HepG2 (cell line): Measurements from ENCODE around the gene HPDL. TPM values are rescaled to one million over a fixed set of nuclear protein-coding genes. Genes with fewer than 3 reads are reported as not detected.

ENCODE experiments used
- ARNT2 ChIP-seq: sonication (generic); formaldehyde crosslinking; IDR thresholded peaks from 2 replicates; pipeline ENCODE4 v1.8.0; 2022; ENCODE audit warnings: mild to moderate bottlenecking, low read depth, missing genetic modification reagents, moderate library complexity
- CSRNP1 ChIP-seq: sonication (generic); formaldehyde crosslinking; IDR thresholded peaks from 2 replicates; pipeline ENCODE4 v1.8.1; 2023; ENCODE audit warnings: mild to moderate bottlenecking, missing genetic modification reagents
- GMEB1 ChIP-seq: sonication (generic); formaldehyde crosslinking; IDR thresholded peaks from 2 replicates; pipeline ENCODE4 v1.5.1; 2020; ENCODE audit warnings: missing genetic modification reagents, mild to moderate bottlenecking, borderline replicate concordance
- ISX ChIP-seq: sonication (generic); formaldehyde crosslinking; conservative IDR thresholded peaks from 2 replicates; pipeline ENCODE4 v1.5.0; 2020; ENCODE audit warnings: missing genetic modification reagents
- KAT2B ChIP-seq: fragments of 150-350 bp; IDR thresholded peaks from 2 replicates; pipeline ENCODE4 v1.6.1; 2014; ENCODE audit warnings: low read depth, low read length, borderline replicate concordance
- MYNN ChIP-seq: sonication (generic); formaldehyde crosslinking; IDR thresholded peaks from 2 replicates; pipeline ENCODE4 v1.4.0; 2020; ENCODE audit warnings: mild to moderate bottlenecking, low read depth, missing genetic modification reagents
- MZF1 ChIP-seq: sonication (generic); formaldehyde crosslinking; IDR thresholded peaks from 2 replicates; pipeline ENCODE4 v1.8.1; 2023; ENCODE audit warnings: mild to moderate bottlenecking, missing genetic modification reagents, borderline replicate concordance
- PHF21A ChIP-seq: sonication (generic); formaldehyde crosslinking; IDR thresholded peaks from 2 replicates; pipeline ENCODE4 v1.5.0; 2020; ENCODE audit warnings: mild to moderate bottlenecking, missing genetic modification reagents
- PITX1 ChIP-seq: sonication (generic); formaldehyde crosslinking; IDR thresholded peaks from 2 replicates; pipeline ENCODE4 v1.5.1; 2020; ENCODE audit warnings: mild to moderate bottlenecking, missing genetic modification reagents
- RARA ChIP-seq: IDR thresholded peaks from 2 replicates; pipeline ENCODE4 v1.6.1; 2016; ENCODE audit warnings: missing genetic modification reagents, missing compliant biosample characterization
- RFXANK ChIP-seq: IDR thresholded peaks from 2 replicates; pipeline ENCODE4 v1.6.1; 2016
- SIN3B ChIP-seq: fragments of 150-350 bp; IDR thresholded peaks from 2 replicates; pipeline ENCODE4 v1.6.1; 2014; ENCODE audit warnings: low read length
- SMAD1 ChIP-seq: sonication (generic); formaldehyde crosslinking; IDR thresholded peaks from 2 replicates; pipeline ENCODE4 v1.4.0; 2020; ENCODE audit warnings: missing genetic modification reagents, low read depth, mild to moderate bottlenecking, borderline replicate concordance
- THAP8 ChIP-seq: sonication (generic); formaldehyde crosslinking; IDR thresholded peaks from 2 replicates; pipeline ENCODE4 v1.5.1; 2020; ENCODE audit warnings: missing genetic modification reagents, mild to moderate bottlenecking, borderline replicate concordance
- THYN1 ChIP-seq: sonication (generic); formaldehyde crosslinking; IDR thresholded peaks from 2 replicates; pipeline ENCODE4 v1.8.1; 2023; ENCODE audit warnings: low read depth, mild to moderate bottlenecking, moderate library complexity, missing genetic modification reagents, borderline replicate concordance
- TMF1 ChIP-seq: sonication (generic); formaldehyde crosslinking; IDR thresholded peaks from 2 replicates; pipeline ENCODE4 v1.8.1; 2022; ENCODE audit warnings: low read depth, missing genetic modification reagents
- TP53 ChIP-seq: sonication (generic); formaldehyde crosslinking; conservative IDR thresholded peaks from 2 replicates; pipeline ENCODE4 v1.4.0; 2020; ENCODE audit warnings: missing genetic modification reagents
- ZBTB10 ChIP-seq: sonication (generic); formaldehyde crosslinking; IDR thresholded peaks from 2 replicates; pipeline ENCODE4 v1.4.0; 2020; ENCODE audit warnings: missing genetic modification reagents, borderline replicate concordance
- ZFP82 ChIP-seq: sonication (generic); formaldehyde crosslinking; IDR thresholded peaks from 2 replicates; pipeline ENCODE4 v1.5.1; 2020; ENCODE audit warnings: mild to moderate bottlenecking, missing genetic modification reagents, borderline replicate concordance
- ZMAT3 ChIP-seq: sonication (generic); formaldehyde crosslinking; conservative IDR thresholded peaks from 2 replicates; pipeline ENCODE4 v1.7.0; 2021; ENCODE audit warnings: missing genetic modification reagents
- ZNF580 ChIP-seq: IDR thresholded peaks from 2 replicates; pipeline ENCODE4 v1.6.1; 2016; ENCODE audit warnings: low read depth, borderline replicate concordance
- ZNF749 ChIP-seq: sonication (generic); formaldehyde crosslinking; IDR thresholded peaks from 2 replicates; pipeline ENCODE4 v1.8.0; 2022; ENCODE audit warnings: mild to moderate bottlenecking, missing genetic modification reagents, moderate library complexity, borderline replicate concordance
- ZNF776 ChIP-seq: sonication (generic); formaldehyde crosslinking; IDR thresholded peaks from 2 replicates; pipeline ENCODE4 v1.4.0; 2020; ENCODE audit warnings: mild to moderate bottlenecking, missing genetic modification reagents
- polyA plus RNA-seq, 8 experiments: library from polyadenylated mRNA; depleted of rRNA in 3 of 8; stranded (reverse) in 7 of 8; unstranded in 1 of 8; fragments of >200 nt; fragmentation: Illumina TruSeq in 4 of 8; extraction: Trizol in 4 of 8; gene quantifications; 2 replicates each; pipeline versions ENCODE4 v1.2.1 to v1.2.3, GENCODE V29; 2011 to 2016; ENCODE audit warnings: low read depth in 4 of 8, missing spikeins in 1 of 8, mixed read lengths in 1 of 8; ENCODE audit not compliant: insufficient read depth in 1 of 8
- total RNA-seq, 5 experiments: library from RNA; depleted of rRNA; stranded (reverse); fragments of >200 nt; fragmentation: Illumina TruSeq; extraction: Trizol; gene quantifications; 2 replicates each; pipeline ENCODE4 v1.2.3, GENCODE V29; 2016; ENCODE audit warnings: low read depth in 1 of 5

HPDL gene
- total and polyA plus RNA-seq, 2 of the 13 experiments (the other 11 are each of a cell fraction or from before 2014, with no cell fraction given), result not detected

- TF ChIP-seq ARNT2 (no peak), ZFP82 (CRISPR knock-in tag) (no peak), GMEB1 (CRISPR knock-in tag) (no peak; the same call in 1 of the 2 replicates), TP53 (CRISPR knock-in tag) (no peak), KAT2B (no peak), SIN3B (no peak), ZBTB10 (CRISPR knock-in tag) (no peak), PITX1 (no peak), ZNF749 (CRISPR knock-in tag) (no peak), RFXANK (no peak), MZF1 (no peak), SMAD1 (no peak), MYNN (no peak), RARA (CRISPR knock-in tag) (peak; percentile 61), ISX (no peak), TMF1 (peak; percentile 12; the same call in 1 of the 2 replicates), CSRNP1 (CRISPR knock-in tag) (no peak), ZNF776 (no peak), PHF21A (CRISPR knock-in tag) (0 out of 2 replicates have a peak, but pooled peaks have one; percentile 44), THYN1 (CRISPR knock-in tag) (no peak), ZNF580 (CRISPR knock-in tag) (no peak), THAP8 (CRISPR knock-in tag) (no peak), ZMAT3 (CRISPR knock-in tag) (no peak)
These were observed 22.2 kb upstream of the HPDL start (continued) for GRCh38 chr1:45304311-45305081.
